ENCODE results near the gene GGCX.
A peak's percentile ranks its signal among the peaks of the same experiment; 100 is the strongest.

The GGCX gene

GRCh38 chr2:85539361-85540132, 21.7 kb downstream of the GGCX start:
- peak; percentile 57 for DNase-seq

GRCh38 chr2:85538507-85539360, 22.6 kb downstream of the GGCX start, which contains the start of gene MAT2A:
Gene MAT2A, plus strand, starts transcription at chr2:85539168. Its CDS starts 120 bp downstream, at chr2:85539288.
- peak; percentile 78 for DNase-seq

- peak; percentile 7 for DNase-seq
These were observed 23.4 kb downstream of the GGCX start for GRCh38 chr2:85537600-85538506.

DNA sequence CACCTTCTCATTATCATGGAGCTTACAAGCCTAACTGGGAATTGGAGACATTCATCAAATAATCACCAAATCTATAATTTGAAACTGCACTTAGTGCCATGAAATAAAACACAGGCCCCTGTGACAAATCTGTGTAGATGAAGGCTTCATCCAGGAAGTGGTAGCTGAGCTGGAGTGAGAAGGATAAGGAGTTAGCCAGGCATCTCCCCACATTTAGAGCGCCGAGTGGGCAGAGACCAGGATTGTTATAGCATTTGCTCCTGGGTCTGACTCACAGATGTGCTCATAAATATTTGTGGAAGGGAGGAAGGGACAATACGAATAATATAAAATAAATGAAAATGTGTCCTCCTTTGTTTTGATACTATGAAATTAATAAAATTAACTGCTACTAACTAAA, 24.8 kb downstream of the GGCX start:
- DNase-seq: no peak

- no peak for DNase-seq
These were observed 26.4 kb downstream of the GGCX start for GRCh38 chr2:85534881-85535280.

DNA sequence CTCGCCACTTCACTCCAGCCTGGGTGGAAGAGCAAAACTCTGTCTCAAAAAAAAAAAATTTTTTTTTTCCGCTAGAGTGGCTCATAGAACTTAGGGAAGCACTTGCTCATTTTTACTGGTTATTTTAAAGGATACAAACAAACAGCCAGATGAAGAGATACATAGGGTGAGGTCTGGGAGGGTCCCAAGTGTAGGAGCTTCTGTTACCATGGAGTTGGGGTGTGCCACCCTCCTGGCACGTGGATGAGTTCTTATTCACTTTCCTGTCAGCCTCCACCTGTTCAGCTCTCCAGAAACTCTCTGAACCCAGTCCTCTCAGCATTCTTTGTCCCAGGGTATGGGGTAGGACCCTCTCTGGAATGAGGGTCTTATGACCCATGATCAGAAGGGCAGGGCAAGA, 27.2 kb downstream of the GGCX start:
- DNase-seq: no peak

- no peak for DNase-seq
These were observed 29.7 kb downstream of the GGCX start for GRCh38 chr2:85531589-85531988.

DNA sequence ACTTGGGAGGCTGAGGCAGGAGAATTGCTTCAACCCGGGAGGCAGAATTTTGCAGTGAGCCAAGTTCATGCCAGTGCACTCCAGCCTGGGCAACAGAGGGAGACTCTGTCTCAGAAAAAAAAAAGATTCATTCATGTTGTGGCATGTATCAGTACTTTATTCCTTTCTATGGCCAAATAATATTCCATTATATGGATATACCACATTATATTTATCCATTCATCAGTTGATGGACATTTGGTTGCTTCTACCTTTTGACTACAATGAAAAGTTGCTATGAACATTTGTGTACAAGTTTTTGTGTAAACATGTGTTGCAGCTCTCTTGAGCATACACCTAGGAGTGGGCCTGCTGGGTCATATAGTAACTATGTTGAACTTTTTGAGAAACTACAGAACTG, 31.5 kb downstream of the GGCX start:
- DNase-seq: no peak

DNA sequence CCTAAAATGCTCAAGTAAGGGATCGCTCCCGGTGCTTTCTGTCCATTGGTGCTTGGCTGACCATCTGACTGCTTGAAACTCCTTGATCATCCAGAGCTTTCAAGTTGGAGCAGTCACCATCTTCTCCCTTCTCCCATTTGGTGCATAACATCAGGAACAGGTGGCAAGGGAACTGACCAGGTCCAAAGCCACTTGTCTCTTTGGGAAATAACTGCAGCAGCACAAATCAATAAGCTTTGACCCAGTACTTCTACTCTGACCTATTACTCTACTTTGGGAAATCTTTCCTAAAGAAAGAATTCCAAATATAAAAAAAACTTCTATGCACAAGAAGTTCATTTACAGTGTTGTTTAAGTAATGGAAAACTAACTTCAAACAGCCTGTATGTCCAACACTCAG, 32.9 kb downstream of the GGCX start:
- DNase-seq: no peak

DNA sequence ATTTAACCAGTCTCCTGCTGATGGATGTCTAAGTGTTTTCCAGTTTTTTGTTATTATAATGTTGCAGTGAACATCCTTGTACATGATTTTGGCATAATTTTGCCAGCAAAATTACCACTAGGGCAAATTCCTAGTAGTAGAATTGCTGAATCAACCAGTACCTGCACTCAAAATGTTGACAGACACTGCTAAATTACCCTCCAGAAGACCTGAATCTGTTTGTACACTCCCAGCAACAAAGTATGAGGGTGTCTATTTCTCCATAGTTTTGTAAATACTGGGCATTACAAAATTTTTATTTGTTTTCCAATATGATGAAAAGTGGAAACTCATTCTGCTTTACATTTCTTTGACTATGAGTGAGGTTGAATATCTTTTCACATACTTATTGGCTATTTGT, 33.5 kb downstream of the GGCX start:
- DNase-seq: no peak

DNA sequence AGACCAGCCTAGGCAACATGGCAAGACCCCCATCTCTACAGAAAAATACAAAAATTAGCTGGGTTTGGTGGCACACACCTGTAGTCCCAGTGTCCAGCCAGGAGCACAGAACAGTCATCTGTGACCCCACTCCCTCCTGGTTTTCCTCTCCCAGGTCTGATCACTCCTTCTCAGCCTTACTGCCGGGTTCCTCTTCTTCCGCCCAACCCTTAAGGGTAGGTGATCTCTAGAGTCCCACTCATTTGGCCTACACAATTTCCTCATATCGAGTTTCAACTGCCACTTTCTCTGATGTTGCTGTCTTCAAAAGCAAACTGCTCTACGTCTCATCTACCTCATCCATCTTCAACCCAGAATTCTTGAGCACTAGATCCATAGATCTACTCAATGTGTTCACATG, 35.7 kb downstream of the GGCX start:
- no peak for DNase-seq

- no peak for DNase-seq
These were observed 36.3 kb downstream of the GGCX start for GRCh38 chr2:85525029-85525428.

DNA sequence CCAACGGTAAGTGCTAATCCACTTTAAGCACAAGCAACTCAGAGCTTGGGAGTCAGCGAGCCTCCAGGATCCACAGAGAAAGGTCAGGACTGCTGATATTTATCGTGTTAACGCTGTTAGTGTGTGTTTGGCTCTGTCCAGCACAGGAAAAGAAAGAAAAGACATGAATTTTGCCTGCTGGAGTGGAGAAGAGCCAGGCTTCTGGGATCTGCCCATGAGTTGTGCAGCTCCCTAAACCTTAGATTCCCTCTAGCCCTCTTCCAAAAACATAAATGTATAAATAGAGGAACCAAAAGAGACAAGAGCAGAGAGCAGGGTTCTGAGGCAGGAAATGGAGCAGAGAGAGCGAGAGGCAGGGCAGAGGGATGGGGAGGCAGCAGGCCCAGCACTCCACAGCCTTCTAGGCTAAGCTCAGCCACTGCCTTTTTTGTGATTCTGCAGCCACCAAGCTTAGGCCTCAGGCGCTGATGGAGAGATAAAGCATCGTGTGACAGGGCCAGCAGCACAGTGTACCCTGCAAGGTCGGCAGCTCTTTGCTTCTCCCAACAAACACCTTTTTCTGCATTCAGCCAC, 36.9 kb downstream of the GGCX start:
- no peak for DNase-seq

GRCh38 chr2:85523903-85524335, 37.4 kb downstream of the GGCX start:
- no peak for DNase-seq

GRCh38 chr2:85523062-85523902, 38.0 kb downstream of the GGCX start:
- no peak for DNase-seq

- DNase-seq: no peak
These were observed 39.1 kb downstream of the GGCX start for GRCh38 chr2:85522090-85522647.

- no peak for DNase-seq
These were observed 44.5 kb downstream of the GGCX start for GRCh38 chr2:85516653-85517389.

DNA sequence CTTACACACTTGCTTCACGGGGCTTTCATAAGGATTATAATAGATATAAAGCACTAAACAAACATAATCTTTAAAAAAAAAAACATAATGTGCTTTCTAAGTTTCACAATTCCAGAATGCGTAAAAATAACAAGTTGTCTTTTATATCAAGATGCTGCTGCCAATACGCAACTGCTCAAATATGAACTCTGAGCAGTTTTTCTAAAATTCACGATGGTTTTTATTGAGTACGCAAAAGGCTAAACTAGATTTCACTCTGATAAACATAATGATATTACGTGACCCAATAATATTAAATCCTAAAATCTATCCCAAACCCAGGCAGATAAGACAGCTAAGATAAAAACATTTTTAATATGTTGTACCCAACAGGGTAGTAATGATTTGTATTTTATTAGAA, 47.0 kb downstream of the GGCX start:
- DNase-seq: no peak

DNA sequence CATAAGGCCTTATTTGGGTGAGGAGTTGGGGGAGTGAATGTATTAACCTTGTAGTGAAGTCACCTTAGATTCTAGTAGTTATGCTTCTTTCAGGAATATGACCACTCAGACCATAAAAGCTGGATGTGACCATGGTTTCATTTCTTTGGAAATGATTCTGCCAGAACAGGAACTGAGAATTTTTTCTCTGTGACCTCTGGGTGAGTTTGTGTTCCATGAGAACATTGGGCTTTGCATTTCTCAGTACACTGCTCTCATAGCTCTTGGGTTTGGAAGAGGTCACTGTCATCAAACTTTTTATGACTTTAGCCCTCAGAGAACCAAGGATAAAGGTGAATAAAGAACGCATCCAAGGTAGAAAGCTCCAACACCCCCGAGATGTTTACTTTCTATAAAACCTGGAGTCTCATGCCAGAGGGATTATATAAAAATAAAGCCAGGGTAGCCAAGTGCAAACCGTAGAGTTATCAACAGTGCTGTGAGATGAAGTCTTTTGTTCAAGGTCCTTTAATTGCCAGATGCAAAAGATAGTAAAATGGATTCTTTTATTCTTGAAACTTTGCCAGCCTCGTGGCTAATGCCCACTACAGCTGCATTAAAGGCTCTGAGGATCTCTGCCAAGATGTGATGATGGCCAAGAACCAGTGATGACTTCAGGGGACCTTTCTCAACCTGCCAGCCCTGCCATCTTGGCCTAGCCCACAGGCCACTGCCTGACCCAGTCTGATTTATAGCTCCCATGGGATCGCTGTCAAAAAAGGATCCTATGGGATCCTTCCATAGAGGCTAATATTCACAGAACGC, 50.1 kb downstream of the GGCX start:
- no peak for DNase-seq

DNA sequence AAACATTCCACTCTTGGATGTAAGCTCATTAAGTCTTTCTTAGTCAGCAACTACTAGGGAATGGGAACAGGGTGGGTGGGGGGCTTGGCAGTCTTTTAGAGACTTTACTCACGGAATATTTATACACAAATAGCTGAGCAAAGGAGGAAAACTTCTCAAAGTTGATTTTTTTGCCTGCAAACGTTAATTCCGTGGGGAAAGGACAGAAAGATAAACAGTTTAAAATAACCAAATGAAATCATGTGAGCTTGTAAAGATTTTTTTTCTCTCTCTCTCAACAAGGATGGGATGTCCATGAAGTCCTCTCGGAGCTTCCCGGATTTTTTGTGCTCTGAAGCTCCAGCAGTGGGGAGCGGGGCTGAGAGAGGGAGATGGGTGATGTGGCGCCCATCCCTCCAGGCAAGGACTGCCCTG, 54.5 kb downstream of the GGCX start:
- no peak for DNase-seq

All from effector CD8-positive, alpha-beta T cell (primary cell).